T-helper 1 cell treated with Interleukin-12 subunit alpha and Interleukin-12 subunit beta and Interleukin-4 antibody, amounts not matched to agents 30 ng/mL and 1 ng/mL, for 36 hours (primary cell): Measurements from ENCODE around the gene GTF3A. TPM values are rescaled to one million over a fixed set of nuclear protein-coding genes. Genes with fewer than 3 reads are reported as not detected.

Experiments used
- intact Hi-C: fragments of 100-400 bp; cut with micrococcal nuclease; formaldehyde crosslinking; loops from one replicate; pipeline ENCODE4 v1.15.1; 2024
- total RNA-seq: library from RNA; stranded (reverse); gene quantifications from 2 replicates; pipeline ENCODE4 v1.2.3, GENCODE V29; 2022

GTF3A gene
- total RNA-seq, 1 donor from 2014 or later = 198 TPM

- intact Hi-C loops = no loop called here
Observed at GRCh38 chr13:27442797-27443196, 18.4 kb downstream of the GTF3A start.

- intact Hi-C loops = loop anchor here (1.0 to 5.0 kb wide), 2 partner anchors 8 to 175 kb away; partner anchors contain the start of gene RASL11A
Observed at GRCh38 chr13:27446986-27447583, 22.7 kb downstream of the GTF3A start.

- intact Hi-C loops = loop anchor here (5.0 kb wide), 1 partner anchor 176 kb away; the partner anchor contains the start of gene RASL11A
Observed at GRCh38 chr13:27448308-27448707, 23.9 kb downstream of the GTF3A start.

GRCh38 chr13:27449081-27449603 lies 24.7 kb downstream of the GTF3A start:
- intact Hi-C loops = loop anchor here (5.0 kb wide), 1 partner anchor 177 kb away; the partner anchor contains the start of gene RASL11A

GRCh38 chr13:27449936-27450828 lies 25.8 kb downstream of the GTF3A start, which contains the start of gene MTIF3:
Gene MTIF3, minus strand, starts transcription at chr13:27450564. Its CDS starts 10,116 bp downstream, at chr13:27440448.
- intact Hi-C loops = loop anchor here (1.0 to 5.0 kb wide), 14 partner anchors 24 to 1229 kb away; partner anchors contain the start of genes LNX2, POMP, RASL11A and RPL21

GRCh38 chr13:27450921-27451471 lies 26.6 kb downstream of the GTF3A start:
- intact Hi-C loops = loop anchor here (1.0 to 2.0 kb wide), 13 partner anchors 25 to 1230 kb away; partner anchors contain the start of genes LNX2, POMP and RPL21

- intact Hi-C loops = loop anchor here (1.0 kb wide), 3 partner anchors 8 to 165 kb away; partner anchors contain the start of gene LNX2
Observed at GRCh38 chr13:27455331-27455855, 31.0 kb downstream of the GTF3A start.

- intact Hi-C loops = no loop called here
Observed at GRCh38 chr13:27461940-27462584, 37.6 kb downstream of the GTF3A start.

- intact Hi-C loops = no loop called here
Observed at GRCh38 chr13:27463500-27463899, 39.1 kb downstream of the GTF3A start.

GRCh38 chr13:27465611-27466010 lies 41.2 kb downstream of the GTF3A start:
- intact Hi-C loops = no loop called here

- intact Hi-C loops = no loop called here
Observed at GRCh38 chr13:27466513-27466912, 42.1 kb downstream of the GTF3A start.

GRCh38 chr13:27470075-27470820 lies 45.8 kb downstream of the GTF3A start:
- intact Hi-C loops = no loop called here

- intact Hi-C loops = no loop called here
Observed at GRCh38 chr13:27472441-27472840, 48.0 kb downstream of the GTF3A start.

GRCh38 chr13:27472941-27473340 lies 48.5 kb downstream of the GTF3A start:
- intact Hi-C loops = no loop called here

- intact Hi-C loops = no loop called here
Observed at GRCh38 chr13:27474751-27475268, 50.4 kb downstream of the GTF3A start.

- intact Hi-C loops = no loop called here
Observed at GRCh38 chr13:27476943-27477703, 52.7 kb downstream of the GTF3A start.

GRCh38 chr13:27481766-27482165 lies 57.3 kb downstream of the GTF3A start:
- intact Hi-C loops = loop anchor here (1.0 kb wide), 1 partner anchor 345 kb away; no protein-coding TSS in a partner anchor

GRCh38 chr13:27482983-27483382 lies 58.6 kb downstream of the GTF3A start:
- intact Hi-C loops = no loop called here

- intact Hi-C loops = no loop called here
Observed at GRCh38 chr13:27483421-27483820, 59.0 kb downstream of the GTF3A start.
